ENCODE data around the gene HOXA11. TPM values are rescaled to one million over a fixed set of nuclear protein-coding genes. Genes with fewer than 3 reads are reported as not detected.

Gene HOXA11
- total RNA-seq, 4 donors from 2014 or later, result 4.5 to 21.3 (median 7.7) TPM

GRCh38 chr7:27175626-27176523 is 9.2 kb downstream of the HOXA11 start:
- DNase-seq, result peak; percentile 40
- TF ChIP-seq POLR2AphosphoS5 (IDR thresholded peaks at IDR 0.05), result no peak
- TF ChIP-seq CTCF (IDR thresholded peaks at IDR 0.05), result peak in 1 of 5 experiments; percentile 10
- H3K36me3 ChIP-seq, result no peaks in the 10 kb centered on the region
- in situ Hi-C loops (cut with MboI; ENCODE audit: low pct_ligation_motif_present in 1 of 4, low pct_unique_long_range_greater_than_20kb in 1 of 4, low sequenced_read_pairs in 3 of 4) (loop anchor here in 2 of 4 donors (25.0 kb wide), 1 partner anchor 1314 kb away; no protein-coding TSS in a partner anchor), intact Hi-C loops (cut with DNase I; ENCODE audit: low total_unique reads) (no loop called here)
- 12 to 31% methylated on average over 13 to 35 of the region's 40 CpGs for WGBS, 2 donors (ENCODE audit: low coverage in 1 of 2)
- H3K27me3 ChIP-seq, result peaks cover 42% of the 10 kb centered on the region
- H3K27ac ChIP-seq, result peak overlapping the region; percentile 95 to 99 (median 98)
- peaks cover 8 to 41% (median 38%) of the 10 kb centered on the region in 4 donors for H3K4me1 ChIP-seq
- H3K4me3 ChIP-seq, result peak overlapping the region; percentile 18 to 67 (median 60)
- H3K9me3 ChIP-seq, result no peaks in the 10 kb centered on the region

- H3K4me3 ChIP-seq, result peak overlapping the region; percentile 18 to 67 (median 60)
- no peaks in the 10 kb centered on the region for H3K36me3 ChIP-seq
- H3K27me3 ChIP-seq, result peaks cover 43% of the 10 kb centered on the region
- H3K27ac ChIP-seq, result peak overlapping the region; percentile 95 to 99 (median 98)
- H3K4me1 ChIP-seq, result peaks cover 0 to 33% (median 30%) of the 10 kb centered on the region in 4 donors
- H3K9me3 ChIP-seq, result no peaks in the 10 kb centered on the region
- in situ Hi-C loops (cut with MboI; ENCODE audit: low pct_ligation_motif_present in 1 of 4, low pct_unique_long_range_greater_than_20kb in 1 of 4, low sequenced_read_pairs in 3 of 4) (loop anchor here (25.0 kb wide), 3 partner anchors 813 to 1313 kb away; no protein-coding TSS in a partner anchor), intact Hi-C loops (cut with DNase I; ENCODE audit: low total_unique reads) (no loop called here)
- peak; percentile 85 for DNase-seq
- TF ChIP-seq POLR2A (IDR thresholded peaks at IDR 0.05) (peak; percentile 96), POLR2AphosphoS5 (IDR thresholded peaks at IDR 0.05) (peak; percentile 94 to 97 (median 95)), EP300 (IDR thresholded peaks at IDR 0.05; ENCODE audit: low read depth) (no peak)
- WGBS, 2 donors (ENCODE audit: low coverage in 1 of 2), result 31 to 33% methylated on average over 2 to 12 of the region's 12 CpGs
Observed at GRCh38 chr7:27174874-27175625, 10.0 kb downstream of the HOXA11 start.

- H3K4me3 ChIP-seq, result peak within 1 kb of the TSS; percentile 58 to 67 (median 60)
- no peaks in the 10 kb centered on the region for H3K9me3 ChIP-seq
- intact Hi-C loops (cut with DNase I; ENCODE audit: low total_unique reads) (no loop called here), in situ Hi-C loops (cut with MboI; ENCODE audit: low pct_ligation_motif_present in 1 of 4, low pct_unique_long_range_greater_than_20kb in 1 of 4, low sequenced_read_pairs in 3 of 4) (loop anchor here in 3 of 4 donors (25.0 kb wide), 3 partner anchors 812 to 1312 kb away; no protein-coding TSS in a partner anchor)
- H3K4me1 ChIP-seq, result peaks cover 0 to 33% (median 30%) of the 10 kb centered on the region in 4 donors
- peak; percentile 63 for DNase-seq
- H3K36me3 ChIP-seq, result no peaks in the 10 kb centered on the region
- 0 to 7% methylated on average over 1 to 34 of the region's 82 CpGs for WGBS, 2 donors (ENCODE audit: low coverage in 1 of 2)
- peak within 1 kb of the TSS; percentile 95 to 99 (median 98) for H3K27ac ChIP-seq
- H3K27me3 ChIP-seq, result peaks cover 49% of the 10 kb centered on the region
- peak in 1 of 5 experiments; percentile 8 for TF ChIP-seq CTCF (IDR thresholded peaks at IDR 0.05)
- TF ChIP-seq EP300 (IDR thresholded peaks at IDR 0.05; ENCODE audit: low read depth), result no peak
- peak in 1 of 3 donors; percentile 19 for TF ChIP-seq POLR2AphosphoS5 (IDR thresholded peaks at IDR 0.05)
- TF ChIP-seq POLR2A (IDR thresholded peaks at IDR 0.05), result peak; percentile 58
Observed at GRCh38 chr7:27173956-27174873, 10.8 kb downstream of the HOXA11 start, which contains the start of gene HOXA10. TSS of gene HOXA10 (minus strand) at chr7:27174320. CDS start at chr7:27174306, 14 bp downstream.

GRCh38 chr7:27173511-27173955 is 11.5 kb downstream of the HOXA11 start:
- TF ChIP-seq POLR2A (IDR thresholded peaks at IDR 0.05), result no peak
- no peak for TF ChIP-seq CTCF (IDR thresholded peaks at IDR 0.05)
- TF ChIP-seq POLR2AphosphoS5 (IDR thresholded peaks at IDR 0.05), result no peak
- no peak for TF ChIP-seq EP300 (IDR thresholded peaks at IDR 0.05; ENCODE audit: low read depth)
- intact Hi-C loops (cut with DNase I; ENCODE audit: low total_unique reads), result no loop called here
- peak overlapping the region; percentile 95 to 99 (median 98) for H3K27ac ChIP-seq

More at GRCh38 chr7:27173511-27173955, 11.5 kb downstream of the HOXA11 start:
- Histone ChIP-seq H3K36me3 (no peaks in the 10 kb centered on the region), H3K4me1 (peaks cover 0 to 35% (median 30%) of the 10 kb centered on the region in 4 donors), H3K27me3 (peaks cover 51% of the 10 kb centered on the region), H3K4me3 (peak overlapping the region; percentile 58 to 67 (median 60)), H3K9me3 (no peaks in the 10 kb centered on the region)
- 1% methylated on average over 32 of the region's 59 CpGs; no CpG with 5 or more reads in 1 of the 2 donors for WGBS, 2 donors (ENCODE audit: low coverage in 1 of 2)
- peak; percentile 34 for DNase-seq
- in situ Hi-C loops (cut with MboI; ENCODE audit: low pct_ligation_motif_present in 1 of 4, low pct_unique_long_range_greater_than_20kb in 1 of 4, low sequenced_read_pairs in 3 of 4), result loop anchor here in 3 of 4 donors (25.0 kb wide), 3 partner anchors 811 to 1311 kb away; no protein-coding TSS in a partner anchor
